Colon (tissue), 2 donors: ENCODE results near the gene NUB1.
A peak's percentile ranks its signal among the peaks of the same experiment; 100 is the strongest.

Source experiments
- FAIRE-seq: peaks from 2 replicates; lab custom pipeline; 2012; peaks lifted over from hg19 to GRCh38; lab: Jason Lieb, UNC
- donor health status: control.
- donor health status: control.

The NUB1 gene

DNA sequence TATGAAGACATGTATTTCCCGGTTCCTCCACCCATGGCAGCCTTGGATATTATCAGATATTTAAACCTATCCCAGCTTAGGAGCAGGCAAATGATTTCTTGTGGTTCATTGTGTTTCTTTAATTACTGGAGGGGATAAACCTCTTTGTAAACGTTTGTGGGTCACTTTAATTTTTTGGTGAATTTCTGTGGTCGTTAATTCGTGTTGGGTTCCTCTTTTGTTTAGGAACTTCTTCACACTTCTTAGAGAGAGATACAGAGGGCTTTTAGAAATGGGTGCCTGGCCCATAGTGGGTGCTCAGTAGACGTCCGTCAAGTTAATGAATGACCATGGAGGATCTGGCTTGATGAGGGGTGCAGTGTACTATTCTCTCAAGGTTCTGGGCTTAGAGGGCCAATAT is 27.2 kb upstream of the NUB1 start:
- FAIRE-seq: no peak

- no peak for FAIRE-seq
Measured at GRCh38 chr7:151315038-151315655, 26.5 kb upstream of the NUB1 start.

DNA sequence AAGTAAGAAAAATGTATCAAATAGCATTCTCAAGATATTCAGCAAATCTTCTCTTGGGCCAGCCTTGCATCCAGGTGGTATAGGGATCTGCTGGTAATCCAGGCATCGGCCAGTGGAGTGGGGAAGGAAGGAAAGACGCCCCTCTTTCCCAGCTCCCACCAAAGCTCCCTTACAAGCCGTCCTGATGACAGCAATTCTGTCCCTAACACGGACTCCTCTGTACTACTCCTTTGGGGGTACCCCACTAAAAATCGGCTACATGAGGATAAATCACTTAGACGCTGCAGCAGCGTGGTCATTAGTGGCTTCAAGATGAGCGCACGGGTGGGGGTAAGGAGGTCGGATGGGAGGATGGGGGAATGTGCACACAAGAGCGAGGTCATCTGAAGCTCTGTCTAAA is 24.7 kb upstream of the NUB1 start:
- FAIRE-seq: no peak

DNA sequence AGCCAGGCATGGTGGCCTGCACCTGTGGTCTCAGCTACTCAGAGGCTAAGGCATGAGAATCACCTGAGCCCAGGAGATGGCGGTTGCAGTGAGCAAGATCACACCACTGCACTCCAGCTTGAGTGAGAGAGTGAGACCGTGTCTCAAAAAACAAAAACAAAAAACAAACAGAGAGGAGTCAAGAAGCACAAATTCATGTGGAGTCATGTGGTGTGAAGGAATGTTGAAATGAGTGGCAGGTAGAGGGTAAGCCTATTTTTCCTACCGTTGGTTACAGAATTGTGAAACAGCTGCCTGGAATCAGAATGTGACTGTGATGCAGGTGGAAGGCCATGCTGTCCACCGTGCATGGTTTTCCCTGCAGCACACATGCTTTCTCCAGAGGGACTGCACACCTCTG is 23.7 kb upstream of the NUB1 start:
- FAIRE-seq: no peak

DNA sequence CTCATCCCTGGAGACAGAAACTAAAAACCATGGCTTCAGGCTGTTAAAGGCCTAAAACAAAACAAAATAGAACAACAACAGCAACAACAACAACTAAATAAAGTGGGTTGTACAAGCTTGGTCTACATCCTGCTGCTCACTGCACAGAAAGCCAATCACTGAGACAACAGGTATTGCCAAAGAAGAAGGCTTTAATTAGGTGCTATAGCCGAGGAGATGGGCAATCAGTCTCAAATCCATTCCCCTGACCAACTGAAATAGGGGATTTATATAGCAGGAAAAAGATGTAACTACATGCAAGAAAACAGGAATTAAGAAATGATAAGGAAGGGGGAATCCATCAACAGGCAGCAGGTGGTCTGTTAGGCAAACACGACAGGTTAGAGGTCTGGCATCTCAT is 22.4 kb upstream of the NUB1 start:
- no peak for FAIRE-seq

GRCh38 chr7:151320263-151320845 is 21.3 kb upstream of the NUB1 start:
- no peak for FAIRE-seq

DNA sequence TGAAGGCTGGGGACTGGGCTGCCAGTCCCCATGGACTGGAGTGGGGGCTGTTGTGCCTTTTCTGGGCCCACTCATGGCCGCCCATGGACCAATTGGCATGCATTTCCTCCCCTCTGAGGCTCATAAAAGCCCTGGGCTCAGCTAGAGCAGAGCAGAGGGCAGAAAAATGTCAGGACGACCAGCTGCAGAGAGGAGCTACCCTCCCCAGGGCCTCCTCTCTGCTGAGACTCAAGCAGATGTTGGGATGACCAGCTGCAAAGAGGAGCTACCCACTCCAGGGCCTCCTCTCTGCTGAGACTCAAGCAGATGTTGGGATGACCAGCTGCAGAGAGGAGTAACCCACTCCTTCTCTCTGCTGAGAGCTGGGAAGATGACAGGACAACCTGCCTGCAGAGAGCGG is 20.3 kb upstream of the NUB1 start:
- FAIRE-seq: no peak

GRCh38 chr7:151322906-151323305 is 18.7 kb upstream of the NUB1 start:
- FAIRE-seq: no peak

DNA sequence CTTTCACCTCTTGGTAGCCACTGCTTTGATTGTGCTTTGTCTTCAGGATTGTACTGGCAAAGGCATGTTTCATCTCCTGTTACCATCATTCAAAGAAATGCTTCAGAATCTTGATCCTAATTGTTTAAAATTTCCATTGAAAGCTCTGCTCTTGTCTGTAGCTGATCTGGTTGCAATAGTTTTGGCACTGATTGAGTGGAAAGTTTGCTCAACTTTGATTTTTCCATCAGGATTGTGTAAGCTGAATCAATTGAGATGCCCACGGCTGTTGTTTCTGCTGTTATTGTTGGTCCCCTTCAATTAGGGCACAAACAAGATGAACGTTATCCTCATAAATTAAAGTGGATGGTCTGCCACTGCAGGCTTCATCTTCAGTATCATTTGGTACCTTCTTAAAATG is 14.6 kb upstream of the NUB1 start:
- no peak for FAIRE-seq

DNA sequence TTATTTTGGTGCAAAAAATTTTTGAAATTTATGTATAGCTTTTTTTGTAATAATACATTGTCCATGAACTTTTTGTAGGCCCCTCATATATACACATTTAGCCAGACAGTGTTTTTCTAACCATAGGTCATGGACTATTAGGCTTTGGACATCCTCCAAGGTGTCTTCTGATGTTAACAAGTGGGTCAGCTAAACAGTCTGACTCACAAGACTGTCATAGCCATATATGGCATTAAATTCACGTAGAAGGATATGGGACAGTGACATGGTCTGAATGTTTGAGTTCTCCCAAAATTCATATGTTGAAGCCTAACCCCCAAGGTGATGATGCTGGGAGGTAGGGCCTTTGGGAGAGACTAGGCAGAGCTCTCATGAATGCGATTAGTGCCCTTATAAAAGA is 14.0 kb upstream of the NUB1 start:
- FAIRE-seq: no peak

DNA sequence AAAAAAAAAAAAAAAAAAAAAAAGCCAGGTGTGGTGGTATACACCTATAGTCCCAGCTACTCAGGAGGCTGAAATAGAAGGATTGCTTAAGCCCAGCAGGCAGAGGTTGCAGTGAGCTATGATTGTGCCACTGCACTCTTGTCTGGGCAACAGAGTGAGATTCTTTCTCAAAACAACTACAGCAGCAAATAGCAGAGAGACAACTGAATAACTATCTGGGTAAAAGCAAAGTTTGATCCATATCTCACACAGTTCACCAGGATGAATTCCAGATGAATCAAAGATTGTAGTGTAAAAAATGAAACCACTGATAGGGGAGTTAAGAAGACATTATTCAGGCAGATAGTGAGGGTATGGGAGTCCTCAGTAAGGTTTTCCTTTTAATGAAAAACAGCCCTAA is 11.4 kb upstream of the NUB1 start:
- no peak for FAIRE-seq

- no peak for FAIRE-seq
Measured at GRCh38 chr7:151330661-151331060, 11.0 kb upstream of the NUB1 start.

GRCh38 chr7:151334628-151335027 is 7.0 kb upstream of the NUB1 start:
- no peak for FAIRE-seq

DNA sequence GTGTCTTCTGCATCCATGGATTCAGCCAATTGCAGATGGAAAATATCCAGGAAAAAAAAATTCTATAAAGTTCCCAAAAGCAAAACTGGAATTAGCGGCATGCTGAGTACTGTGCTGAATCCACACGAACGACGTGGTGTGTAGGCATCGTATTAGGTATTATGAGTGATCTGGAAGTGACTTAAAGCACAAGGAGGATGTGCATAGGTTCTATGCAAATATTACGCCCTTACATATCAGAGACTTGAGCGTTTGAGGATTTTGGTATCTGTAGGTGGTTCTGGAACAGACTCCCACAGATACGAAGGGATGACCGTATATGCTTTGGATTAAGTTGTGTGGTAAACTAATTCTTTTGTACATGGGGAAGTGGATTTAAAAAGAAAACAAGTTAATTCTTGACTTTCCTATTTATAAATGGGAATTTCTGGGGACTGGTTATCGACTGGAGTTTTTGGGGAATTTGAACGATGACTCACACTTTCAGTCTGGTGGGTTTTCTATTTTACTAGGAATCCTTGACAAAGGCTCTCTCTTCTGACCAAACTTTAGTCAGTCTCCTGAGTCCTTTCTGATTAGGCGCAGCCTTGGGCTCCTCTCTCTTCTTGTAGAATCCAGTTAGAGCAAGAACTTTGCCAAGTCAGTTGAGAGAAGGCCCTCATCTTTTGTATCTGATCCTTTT is 5.4 kb upstream of the NUB1 start:
- FAIRE-seq: no peak

DNA sequence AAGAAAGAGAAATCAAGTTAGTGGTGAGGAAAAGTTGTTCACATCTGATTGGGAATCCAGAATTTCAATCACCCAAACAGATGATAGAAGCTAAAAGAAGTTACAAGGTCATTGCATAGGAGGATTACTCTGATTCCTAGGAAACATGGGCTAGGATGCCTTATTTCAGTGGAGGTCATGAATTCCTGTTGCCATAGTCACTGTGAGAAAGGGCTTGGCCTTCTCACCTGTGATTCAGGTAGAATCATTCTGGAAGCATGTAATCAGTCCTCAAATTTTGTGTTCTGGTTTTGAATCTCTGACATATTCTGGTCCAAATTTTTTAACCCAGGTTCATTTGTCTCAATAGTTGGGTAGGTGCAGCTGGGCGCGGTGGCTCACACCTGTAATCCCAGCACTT is 4.3 kb upstream of the NUB1 start:
- FAIRE-seq: no peak

GRCh38 chr7:151338809-151339208 is 2.8 kb upstream of the NUB1 start:
- no peak for FAIRE-seq

GRCh38 chr7:151339651-151340382 is 1.8 kb upstream of the NUB1 start:
- no peak for FAIRE-seq

GRCh38 chr7:151340794-151341356 is 737 bp upstream of the NUB1 start:
- FAIRE-seq: no peak

DNA sequence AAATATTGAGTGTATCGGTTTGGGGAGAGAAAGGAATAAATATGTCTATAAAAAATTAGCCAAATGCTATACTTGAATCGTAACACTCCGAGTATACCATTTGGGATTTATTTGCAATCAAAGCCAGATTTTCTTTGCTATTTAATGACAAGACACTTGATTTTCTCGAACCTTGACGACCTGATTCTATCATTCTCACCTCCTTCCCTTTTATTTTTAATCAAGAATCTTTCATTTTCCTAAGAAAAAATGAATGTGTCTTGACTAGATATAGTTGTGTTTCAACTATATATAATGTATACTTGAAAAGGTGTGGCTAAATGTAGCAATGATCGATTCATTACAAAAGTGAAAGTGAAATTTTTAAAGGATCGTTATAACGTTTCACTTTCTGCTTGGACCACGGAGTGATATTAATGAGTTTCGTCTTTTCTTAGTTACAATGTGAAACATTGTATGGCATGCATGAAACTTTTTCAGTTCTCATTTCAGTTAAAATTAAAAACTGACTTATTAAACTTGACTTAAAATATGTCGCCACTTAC is 562 bp downstream of the NUB1 start:
- FAIRE-seq: peak; percentile 65

DNA sequence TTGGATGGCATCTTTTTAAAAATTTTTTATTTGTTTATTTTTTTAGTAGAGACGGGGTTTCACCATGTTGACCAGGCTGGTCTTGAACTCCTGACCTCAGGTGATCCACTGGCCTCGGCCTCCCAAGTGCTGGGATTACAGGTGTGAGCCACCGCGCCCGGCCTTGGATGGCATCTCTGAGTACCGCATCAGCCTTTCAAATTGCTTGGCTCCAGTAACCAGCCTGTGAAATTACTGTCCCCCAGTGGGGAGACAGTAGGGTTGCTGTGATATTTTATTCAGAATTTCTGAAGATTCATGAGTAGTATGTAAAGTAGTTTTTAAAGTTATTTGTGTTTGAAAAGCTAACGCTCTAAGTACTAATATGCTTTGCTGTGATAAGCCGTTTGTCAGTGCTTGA is 1.2 kb downstream of the NUB1 start:
- FAIRE-seq: no peak

- no peak for FAIRE-seq
Measured at GRCh38 chr7:151343516-151343915, 1.9 kb downstream of the NUB1 start.

- no peak for FAIRE-seq
Measured at GRCh38 chr7:151345576-151346469, 4.2 kb downstream of the NUB1 start.
